ENCODE measurements around the gene ICA1.
"Not testable (repeated sequence)": the region's sequence is repeated elsewhere in the genome, so short reads cannot be mapped to it uniquely, and the experiment has no call there.

ICA1 gene

DNA sequence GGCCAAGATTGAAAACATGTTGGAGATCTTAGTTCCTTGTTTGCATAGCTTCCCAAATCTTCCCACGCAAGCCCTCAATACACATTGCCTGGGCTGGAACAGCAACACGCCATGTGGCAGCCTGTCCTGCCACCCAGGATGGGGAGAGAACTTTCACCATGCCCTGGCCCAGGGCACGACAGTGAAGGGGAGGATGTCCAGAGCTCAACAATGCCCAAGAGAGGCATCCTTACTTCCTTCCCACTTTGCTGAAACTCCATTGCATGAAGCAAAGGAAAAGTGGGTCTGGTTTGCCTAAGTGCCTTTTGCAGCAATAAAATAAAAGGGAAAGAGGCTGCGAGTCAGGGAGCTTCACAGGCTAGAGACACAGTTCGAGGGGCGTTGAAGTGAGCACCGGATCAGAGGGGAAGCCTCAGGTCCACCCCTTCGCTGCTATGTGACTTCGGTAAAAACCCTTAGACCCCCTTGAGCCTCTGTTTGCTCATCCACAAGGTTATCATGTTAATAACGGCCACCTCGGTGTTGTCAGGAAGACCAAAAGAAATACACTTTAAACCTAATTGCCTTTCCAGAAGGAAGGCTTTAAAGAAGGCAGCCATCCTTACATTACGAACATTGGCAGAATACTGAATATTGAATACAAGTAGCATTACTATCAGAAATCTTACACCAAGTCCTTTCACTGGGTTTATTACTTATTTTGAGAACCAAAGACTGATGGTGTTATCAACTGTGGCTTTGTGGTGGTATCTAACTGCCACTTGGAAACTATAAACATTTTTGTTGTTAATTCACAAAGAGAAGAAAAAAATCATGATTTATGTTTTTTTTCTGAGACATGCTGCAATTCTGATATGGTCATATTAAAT, 133.3 kb downstream of the ICA1 start:
- DNase-seq, result no peak

DNA sequence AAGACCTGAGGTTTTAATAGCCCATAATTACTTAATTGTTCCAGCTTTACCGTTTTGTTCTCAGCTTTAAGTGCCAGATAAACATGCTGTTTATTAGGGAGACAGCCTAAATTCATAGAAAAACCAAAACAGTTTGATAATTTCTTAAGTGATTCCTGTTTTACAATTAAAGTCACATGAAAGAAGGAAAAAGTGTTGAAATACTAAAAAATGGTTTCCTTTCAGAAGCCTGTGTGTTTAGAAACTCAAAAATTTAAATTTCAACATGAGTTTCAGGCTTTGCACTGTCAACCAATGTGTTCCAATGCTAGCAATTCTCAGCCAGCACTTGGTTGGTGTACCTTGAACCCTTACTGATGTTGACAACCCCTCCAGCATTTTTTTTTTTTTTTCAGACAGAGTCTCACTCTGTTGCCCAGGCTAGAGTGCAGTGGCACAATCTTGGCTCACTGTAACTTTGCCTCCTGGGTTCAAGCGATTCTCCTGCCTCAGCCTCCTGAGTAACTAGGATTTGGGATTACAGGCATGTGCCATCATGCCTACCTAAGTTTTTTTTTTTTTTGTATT, 135.3 kb downstream of the ICA1 start:
- DNase-seq, result no peak

DNA sequence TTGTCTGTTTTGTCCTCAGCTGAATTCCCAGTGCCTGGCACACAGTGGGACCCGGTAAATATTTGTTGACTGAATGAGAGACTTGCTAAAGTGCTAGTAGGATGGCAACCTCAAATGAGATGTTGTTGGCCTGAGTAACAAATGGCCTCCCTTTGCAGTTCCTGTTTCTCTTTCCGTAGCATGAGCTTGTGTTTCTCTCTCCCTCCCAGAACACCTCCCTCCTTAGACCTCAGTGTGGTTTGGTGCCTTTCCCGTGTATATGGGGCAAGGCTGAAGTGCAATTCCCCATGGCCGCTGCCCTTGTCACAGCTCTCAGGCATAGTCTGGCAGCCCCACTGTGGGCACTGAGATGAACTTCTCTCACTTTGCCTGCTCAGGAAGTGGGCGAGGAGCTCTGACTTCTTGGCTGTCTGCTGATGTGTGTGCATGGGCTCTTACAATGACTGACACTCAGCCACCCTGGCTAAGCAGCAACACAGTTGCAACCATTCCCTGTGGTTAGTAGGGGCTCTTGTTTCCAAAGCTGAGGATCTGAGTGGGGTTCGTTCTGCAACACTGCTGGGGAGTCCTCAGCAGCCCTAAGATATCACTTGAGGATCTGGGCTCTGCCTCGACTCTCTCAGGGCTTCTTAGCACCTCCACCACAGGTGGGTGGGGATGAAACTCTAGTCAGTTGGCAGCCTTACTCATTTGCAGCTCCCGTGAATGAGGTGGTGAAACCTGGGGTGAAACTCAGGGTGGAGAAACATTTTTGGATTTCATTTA, 136.1 kb downstream of the ICA1 start:
- no peak for DNase-seq

DNA sequence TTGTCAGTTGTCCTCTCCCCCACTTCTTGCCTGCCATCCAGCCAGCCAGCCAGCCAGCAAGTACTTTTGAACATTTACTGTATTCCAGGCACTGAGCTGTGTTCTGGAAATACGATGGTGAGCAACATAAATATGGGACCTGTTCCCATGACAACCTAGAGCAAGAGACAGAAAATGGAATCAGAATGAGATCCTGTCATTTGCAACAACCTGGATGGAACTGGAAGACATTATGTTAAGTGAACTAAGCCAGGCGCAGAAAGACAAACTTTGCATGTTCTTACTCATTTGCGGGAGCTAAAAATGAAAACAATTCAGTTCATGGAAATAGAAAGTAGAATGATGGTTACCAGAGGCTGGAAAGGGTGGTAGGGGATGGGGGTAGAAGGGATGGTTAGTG, 140.7 kb downstream of the ICA1 start:
- DNase-seq, result no peak

DNA sequence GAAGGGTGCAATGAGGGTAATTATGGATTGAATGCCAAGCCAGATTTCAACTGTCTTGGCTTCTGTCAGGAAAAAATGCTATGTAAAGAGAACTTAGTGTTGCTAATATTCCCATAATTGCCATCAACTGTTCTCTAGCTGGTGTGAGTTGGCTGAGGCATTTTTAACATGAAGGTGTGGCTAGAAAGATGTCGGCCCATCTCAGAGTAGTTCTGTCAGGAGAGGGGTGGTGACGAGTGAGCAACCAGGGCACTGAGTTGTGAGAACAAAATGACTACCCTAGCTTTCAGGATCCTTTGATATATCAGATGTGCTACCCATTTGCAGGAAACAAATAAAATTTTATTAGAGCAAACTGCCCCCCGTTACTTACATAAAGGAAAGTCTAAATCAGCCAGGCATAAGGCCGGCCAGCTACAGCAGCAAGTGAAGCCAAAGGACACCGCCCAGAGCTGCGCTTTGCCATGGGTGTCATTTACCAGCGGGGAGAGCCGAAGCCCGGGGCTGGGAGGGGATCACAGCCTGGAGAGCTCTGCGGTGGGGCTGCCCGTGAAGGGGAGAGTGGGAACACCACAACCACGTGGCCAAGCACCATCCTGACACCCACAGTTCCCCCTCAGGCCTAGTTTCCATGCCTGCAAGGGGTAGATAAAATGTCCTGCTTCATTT, 141.4 kb downstream of the ICA1 start:
- DNase-seq, result no peak

DNA sequence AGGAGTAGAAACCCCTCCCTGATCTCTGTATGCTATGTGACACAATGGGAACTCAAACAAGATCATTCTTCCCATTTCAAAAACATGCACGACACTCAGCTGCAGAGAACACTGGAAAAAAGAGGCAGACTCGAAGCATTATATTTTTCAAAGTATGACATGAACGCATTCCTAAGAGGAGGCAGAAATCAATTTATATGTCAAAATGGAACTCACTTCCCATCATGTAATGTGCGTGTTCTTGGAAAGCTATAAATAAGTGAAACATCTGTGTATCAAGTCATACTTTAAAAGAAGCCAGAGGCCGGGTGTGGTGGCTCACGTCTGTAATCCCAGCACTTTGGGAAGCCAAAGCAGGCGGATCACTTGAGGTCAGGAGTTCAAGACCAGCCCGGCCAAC, 142.7 kb downstream of the ICA1 start:
- DNase-seq, result no peak

DNA sequence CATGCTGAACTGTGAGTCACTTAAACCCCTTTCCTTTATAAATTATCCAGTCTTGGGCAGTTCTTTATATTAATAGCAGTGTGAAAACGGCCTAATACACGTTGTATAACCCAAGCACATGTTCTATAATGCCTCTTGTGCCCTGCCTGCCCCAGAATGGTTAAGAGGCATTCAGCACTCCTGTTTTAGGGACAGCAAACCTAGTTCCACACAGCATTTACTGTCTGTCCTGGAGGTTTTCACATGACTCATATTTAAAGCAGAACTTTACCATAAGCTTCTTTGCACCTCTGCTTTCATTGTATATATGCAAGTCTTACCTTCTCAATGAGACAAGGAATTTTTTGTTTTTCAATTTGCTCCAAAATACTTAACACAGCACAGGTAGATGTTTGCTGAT, 144.8 kb downstream of the ICA1 start:
- DNase-seq, result no peak

DNA sequence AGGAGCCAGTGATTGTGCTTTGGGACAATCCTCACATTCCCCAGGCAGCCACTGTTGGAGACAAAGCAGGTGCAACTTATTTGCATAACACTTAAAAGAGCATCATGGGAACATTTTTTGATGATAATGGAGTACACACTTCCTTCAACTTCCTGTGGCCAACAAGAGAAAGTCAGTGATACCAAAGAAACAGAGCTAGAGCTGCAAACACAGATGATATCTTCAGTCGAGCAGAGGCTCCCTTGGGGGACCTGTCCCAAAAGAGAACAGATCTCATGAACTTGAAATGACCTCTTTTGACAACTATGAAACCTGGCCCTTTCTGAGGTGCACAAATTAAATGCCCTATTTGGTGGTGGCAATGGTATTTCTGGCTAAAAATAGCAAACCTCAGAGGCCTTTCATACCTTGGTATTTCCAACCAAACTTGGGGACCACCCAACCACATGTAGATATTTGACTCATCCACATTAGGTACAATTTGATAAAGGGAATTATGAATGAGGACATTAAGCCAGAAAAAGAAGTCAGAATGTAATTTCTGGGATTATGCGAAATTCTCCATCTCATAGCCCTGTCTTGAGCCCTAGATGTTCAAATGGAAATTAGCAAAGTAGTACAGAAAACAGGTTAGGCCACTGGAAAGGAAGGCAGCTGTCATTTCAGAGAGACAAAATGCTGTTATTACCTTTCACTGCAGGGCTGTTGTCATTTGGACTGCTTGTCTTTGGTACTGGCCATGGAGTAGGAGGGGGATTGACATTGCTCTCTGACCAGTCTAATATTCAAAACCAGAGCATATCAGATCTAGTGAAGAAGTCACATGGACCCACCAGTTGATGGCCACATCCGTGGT, 146.2 kb downstream of the ICA1 start:
- DNase-seq, result no peak

DNA sequence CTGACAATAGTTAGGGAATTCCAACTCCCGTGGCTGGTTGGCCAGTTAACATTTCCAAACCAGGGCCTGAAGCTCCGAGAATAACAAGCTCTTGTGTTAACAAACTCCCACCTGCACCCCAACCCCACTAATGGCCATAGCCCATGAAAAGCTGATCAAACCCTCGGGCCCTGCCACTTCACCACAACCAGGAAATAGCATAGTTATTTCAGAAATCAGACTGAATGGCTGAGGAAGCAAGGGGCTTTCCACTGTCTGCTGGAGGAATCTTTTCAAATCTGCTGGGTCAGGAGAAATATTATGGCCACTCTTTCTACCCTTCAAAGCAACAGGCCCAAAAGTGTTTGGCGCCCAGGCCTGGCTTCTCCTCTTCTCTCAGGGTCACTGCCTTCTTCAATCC, 147.8 kb downstream of the ICA1 start:
- no peak for DNase-seq

DNA sequence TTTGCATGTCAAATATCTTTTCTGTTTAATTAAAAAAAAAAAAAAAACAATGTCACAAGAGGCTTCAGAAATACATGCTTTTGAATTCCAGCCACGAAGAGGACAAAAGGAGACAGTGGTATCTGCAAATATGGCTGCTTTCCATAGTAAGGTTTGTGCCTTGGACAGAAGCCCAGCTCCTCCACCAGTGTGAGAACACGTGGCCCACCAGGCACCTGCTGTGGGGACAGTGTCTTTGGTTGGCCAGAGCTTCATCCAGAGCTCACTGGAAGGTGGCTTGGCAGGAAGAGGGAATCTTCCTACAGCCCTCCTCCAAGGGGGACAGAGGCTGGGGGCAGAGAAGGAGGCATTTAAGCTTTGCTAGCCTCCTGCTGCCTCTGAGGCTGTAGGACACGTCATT, 148.8 kb downstream of the ICA1 start:
- no peak for DNase-seq

DNA sequence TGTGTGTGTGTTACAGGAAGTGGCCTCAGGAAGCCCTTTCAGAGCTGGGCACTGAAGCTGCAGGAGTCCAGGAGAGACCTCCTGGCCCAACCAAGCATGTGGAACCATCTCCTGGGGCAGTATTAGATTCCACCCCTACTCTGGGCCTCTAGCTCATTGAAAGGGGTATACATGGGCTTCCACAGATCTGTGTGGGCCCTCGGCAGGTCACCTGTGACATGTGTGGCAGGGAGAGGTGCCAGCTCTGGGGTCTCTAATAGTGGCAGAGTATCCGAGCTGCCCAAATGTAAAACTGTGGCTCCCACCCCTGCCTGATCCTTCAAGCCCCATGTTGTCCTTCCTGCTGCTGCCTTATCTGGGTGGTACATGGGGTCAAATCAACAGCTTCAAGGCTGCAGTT, 149.3 kb downstream of the ICA1 start:
- no peak for DNase-seq

DNA sequence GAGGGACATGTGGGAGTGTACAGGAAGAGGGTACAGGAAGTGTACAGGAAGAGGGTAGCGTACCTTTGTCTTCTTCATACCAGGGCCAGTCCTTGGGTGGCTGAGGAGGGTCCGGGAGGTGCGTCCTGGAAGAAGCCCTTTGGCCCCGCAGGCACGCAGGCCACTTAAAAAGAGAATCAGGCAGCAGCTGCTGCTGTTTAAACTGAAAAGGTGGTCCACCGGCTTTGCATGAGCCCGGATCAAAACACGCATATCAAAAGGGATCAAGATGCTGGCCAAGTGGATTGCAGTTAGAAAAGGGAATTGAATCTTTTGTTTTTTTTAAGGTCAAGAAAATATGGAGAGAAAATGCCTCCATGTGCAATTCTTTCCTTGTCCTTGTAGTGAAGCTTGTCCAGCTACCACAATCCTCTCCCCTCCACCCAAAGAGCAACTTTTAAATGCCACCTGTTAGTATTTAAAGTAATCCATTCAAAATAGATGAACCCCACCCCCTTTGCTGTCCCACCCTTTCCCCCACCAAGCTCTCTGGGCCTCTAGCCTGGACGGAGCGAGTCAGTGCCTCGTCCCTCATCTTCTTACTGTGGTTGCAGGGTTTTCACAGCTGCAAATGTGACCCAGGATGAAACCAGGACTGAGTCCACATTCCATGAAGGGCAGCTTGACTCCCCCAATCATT, 150.5 kb downstream of the ICA1 start:
- DNase-seq, result no peak

DNA sequence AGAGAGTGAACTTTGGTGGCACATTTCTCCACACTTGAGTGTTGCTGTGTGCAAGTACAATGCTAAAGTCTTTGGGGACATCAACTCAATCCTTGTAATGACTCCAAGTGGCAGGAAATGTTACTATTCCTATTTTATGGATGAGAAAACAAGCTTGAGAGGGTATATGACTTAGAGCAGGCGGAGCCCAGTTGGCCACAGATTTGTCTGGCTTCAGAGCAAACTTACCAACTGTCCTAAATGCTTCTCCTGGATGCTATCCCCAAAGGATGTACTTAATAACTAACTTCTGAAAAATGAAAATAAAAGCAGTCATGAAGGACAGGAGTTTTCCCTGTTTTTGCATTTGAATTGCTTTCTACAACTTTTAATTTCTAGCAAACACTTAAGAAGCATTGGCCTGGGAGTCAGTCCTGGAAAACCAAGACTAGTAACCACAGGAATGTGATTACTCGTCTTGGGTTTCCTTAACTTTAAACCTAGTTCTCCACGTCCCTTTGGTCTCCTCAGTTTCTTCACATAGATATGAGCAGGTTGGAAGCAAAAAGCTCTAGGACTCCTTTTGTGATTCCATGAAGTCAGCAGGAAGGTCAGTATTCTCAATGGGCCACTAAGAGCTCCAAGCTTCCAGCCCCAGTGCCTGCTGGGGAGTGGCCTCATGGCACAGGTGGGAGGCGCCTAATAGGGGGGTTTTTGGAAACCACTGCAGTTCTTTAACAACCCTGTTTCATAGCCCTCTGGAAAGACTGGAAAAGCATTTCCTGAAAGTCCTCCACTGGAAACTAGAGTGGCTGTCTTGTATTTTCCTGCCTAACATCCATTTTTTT, 152.6 kb downstream of the ICA1 start:
- no peak for DNase-seq

DNA sequence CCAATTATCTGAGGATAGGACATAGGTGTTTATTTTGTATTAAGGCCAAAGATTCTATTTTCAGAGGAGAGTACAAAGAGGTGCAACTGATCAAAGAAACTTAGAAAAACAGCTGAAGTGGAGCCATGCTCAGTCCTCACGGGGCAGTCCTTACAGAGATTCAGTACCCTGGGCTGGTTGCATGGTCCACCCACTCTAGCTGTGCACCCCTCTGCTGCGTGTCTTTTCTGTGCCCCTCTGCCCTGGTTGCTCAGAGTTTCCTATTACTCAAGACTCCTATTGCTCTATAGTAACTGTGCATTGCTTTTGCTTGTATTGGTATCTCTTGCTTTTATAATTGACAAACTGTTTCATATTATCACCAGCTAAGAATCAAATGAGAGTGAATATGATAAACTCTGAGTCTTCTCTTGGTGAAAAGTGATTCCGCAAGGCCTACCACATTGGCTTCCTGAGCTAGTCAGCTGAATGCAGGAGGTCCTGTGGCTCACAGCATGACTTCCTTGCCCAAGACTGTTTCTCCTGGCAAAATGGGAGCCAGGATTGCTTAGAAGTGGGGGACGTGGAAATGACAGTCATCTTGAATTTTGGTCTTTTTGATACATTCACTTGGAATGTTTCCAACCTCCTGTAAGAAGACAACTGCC, 156.4 kb downstream of the ICA1 start:
- DNase-seq, result no peak

DNA sequence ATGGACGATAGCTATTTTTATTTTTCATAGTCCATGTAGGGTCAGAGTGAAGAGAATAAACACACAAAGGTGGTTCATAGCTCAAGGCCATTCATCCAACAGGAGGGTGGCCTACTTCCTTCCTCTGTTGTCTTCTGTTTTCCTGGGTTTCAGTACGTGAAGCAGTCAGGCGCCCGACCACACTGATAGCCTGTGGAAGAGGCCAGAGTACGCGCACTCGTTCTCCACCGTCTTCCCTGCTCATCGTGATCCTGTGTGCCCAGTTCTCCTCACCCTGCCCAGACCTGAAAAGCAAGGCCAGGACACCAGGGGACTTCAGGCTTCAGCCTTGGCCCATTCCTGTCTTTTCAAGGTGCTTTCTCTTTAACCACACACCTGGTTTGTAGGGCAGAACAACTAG, 158.7 kb downstream of the ICA1 start:
- no peak for DNase-seq

DNA sequence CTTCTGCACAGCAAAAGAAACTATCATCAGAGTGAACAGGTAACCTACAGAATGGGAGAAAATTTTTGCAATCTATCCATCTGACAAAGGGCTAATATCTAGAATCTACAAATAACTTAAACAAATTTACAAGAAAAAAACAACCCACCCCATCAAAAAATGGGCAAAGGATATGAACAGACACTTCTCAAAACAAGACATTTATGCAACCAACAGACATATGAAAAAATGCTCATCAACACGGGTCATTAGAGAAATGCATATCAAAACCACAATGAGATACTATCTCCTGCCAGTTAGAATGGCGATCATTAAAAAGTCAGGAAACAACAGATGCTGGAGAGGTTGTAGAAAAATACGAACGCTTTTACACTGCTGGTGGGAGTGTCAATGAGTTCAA, 160.7 kb downstream of the ICA1 start:
- DNase-seq, result not testable (repeated sequence)

DNA sequence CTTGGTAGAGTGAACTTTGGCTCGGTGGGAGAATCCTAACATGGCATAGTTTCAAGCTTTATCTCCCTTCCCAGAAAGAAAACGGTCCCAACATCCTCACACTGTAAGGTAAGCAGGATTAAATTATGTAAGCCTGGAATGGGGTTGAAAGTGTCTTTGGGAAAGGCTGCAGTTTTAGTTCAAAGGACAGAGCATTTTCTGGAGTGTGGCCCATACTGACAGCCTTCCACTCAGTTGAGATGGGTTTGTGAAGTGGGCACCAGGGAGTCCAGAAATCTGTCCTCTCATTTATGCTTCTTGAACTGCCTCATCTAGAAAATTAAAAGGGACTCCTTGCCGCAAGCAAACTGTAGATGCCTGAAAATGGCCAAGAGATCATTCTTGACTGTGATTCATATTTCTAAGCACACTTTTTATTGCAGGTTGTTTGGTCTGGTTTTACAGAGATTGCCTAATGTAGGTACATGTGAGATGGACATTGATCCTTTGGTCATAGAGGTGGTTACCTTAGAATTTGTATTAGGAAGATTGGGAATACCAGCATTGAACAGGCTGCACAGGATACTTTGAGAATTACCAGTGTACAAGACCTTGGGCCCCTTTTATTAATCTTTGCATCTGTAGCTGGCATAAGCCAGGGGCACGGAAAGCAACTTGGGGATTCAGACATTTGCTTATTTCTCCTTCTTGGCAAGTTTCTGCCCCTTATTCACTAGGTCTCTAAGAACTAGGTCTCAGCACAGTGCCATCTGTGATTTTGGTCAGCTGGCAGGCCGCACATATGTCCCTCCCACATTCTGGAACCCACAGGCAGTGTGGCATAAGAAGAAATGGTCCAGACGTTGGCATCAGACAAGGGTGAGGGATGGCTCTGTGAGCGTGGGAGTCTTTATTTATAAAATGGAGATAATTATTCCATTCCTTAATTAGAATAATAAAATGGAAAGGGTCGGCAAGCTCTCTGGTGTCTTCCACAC, 167.5 kb downstream of the ICA1 start:
- DNase-seq, result no peak

DNA sequence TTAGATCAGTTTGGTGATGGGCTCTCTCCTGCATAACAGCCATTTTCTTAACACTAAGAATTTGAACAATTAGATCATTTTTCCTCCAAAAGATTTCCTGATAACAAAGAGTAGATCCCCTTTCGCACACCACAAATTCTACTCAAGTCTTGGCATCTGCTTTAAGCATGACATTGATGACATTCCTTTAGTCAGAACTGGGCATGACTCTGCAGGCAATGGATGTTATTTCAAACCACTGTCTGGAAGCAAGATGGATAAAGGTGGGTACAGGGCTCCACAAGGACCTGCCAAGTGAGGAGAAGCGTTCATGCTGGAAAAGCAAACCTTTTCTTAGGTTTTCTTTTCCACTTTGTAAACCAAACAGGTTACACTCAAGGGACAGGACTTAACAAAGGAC, 169.8 kb downstream of the ICA1 start:
- no peak for DNase-seq
